SK-N-SH treated with all-trans-retinoic acid at 6 μM for 48 hours (cell line): ENCODE data around the gene HEXIM1.

Experiments
- ATAC-seq: fragments of 200-7000 bp; cut with Tn5 transposase; 3 replicates; pipeline ENCODE4 v1.9.1; 2020; ENCODE audit warnings: mild to moderate bottlenecking, moderate library complexity
- ARNTL ChIP-seq: fragments of 450-650 bp; formaldehyde crosslinking; IDR thresholded peaks from 2 replicates; pipeline ENCODE4 v1.5.0; 2020; ENCODE audit warnings: low read depth, mild to moderate bottlenecking, moderate library complexity, borderline replicate concordance
- BACH2 ChIP-seq: fragments of 250-450 bp; sonication (Bioruptor Pico); IDR thresholded peaks from 2 replicates; pipeline ENCODE4 v1.9.0; 2021; ENCODE audit warnings: mild to moderate bottlenecking, borderline replicate concordance
- CSDC2 ChIP-seq: fragments of 250-450 bp; sonication (Bioruptor Pico); IDR thresholded peaks from 2 replicates; pipeline ENCODE4 v1.5.0; 2020; ENCODE audit warnings: mild to moderate bottlenecking, moderate library complexity
- ESRRG ChIP-seq: fragments of 250-450 bp; sonication (Bioruptor Pico); IDR thresholded peaks from 2 replicates; pipeline ENCODE4 v1.6.1; 2021; ENCODE audit warnings: mild to moderate bottlenecking
- GLIS3 ChIP-seq: fragments of 250-450 bp; sonication (Bioruptor Pico); IDR thresholded peaks from 2 replicates; pipeline ENCODE4 v1.5.0; 2020; ENCODE audit warnings: mild to moderate bottlenecking, moderate library complexity
- ISL1 ChIP-seq: fragments of 250-450 bp; sonication (Bioruptor Pico); IDR thresholded peaks from 2 replicates; pipeline ENCODE4 v2.1.2; 2022; ENCODE audit warnings: mild to moderate bottlenecking, moderate library complexity
- PPARA ChIP-seq: fragments of 250-450 bp; sonication (Bioruptor Pico); IDR thresholded peaks from 2 replicates; pipeline ENCODE4 v1.5.0; 2020; ENCODE audit warnings: mild to moderate bottlenecking, borderline replicate concordance
- RARB ChIP-seq: fragments of 250-450 bp; sonication (Bioruptor Pico); IDR thresholded peaks from 2 replicates; pipeline ENCODE4 v1.8.0; 2021; ENCODE audit warnings: mild to moderate bottlenecking, moderate library complexity
- SNAI2 ChIP-seq: fragments of 250-450 bp; sonication (Bioruptor Pico); IDR thresholded peaks from 2 replicates; pipeline ENCODE4 v1.5.0; 2020; ENCODE audit warnings: mild to moderate bottlenecking, moderate library complexity
- TCF4 ChIP-seq: fragments of 250-450 bp; sonication (Bioruptor Pico); IDR thresholded peaks from 2 replicates; pipeline ENCODE4 v1.8.0; 2021; ENCODE audit warnings: mild to moderate bottlenecking, moderate library complexity, borderline replicate concordance
- ZFP3 ChIP-seq: fragments of 250-450 bp; sonication (Bioruptor Pico); IDR thresholded peaks from 2 replicates; pipeline ENCODE4 v1.5.0; 2020; ENCODE audit warnings: mild to moderate bottlenecking, moderate library complexity
- ZFP30 ChIP-seq: fragments of 450-650 bp; formaldehyde crosslinking; IDR thresholded peaks from 2 replicates; pipeline ENCODE4 v1.5.0; 2022; ENCODE audit warnings: mild to moderate bottlenecking, moderate library complexity
- ZNF565 ChIP-seq: fragments of 450-650 bp; formaldehyde crosslinking; conservative IDR thresholded peaks from 2 replicates; pipeline ENCODE4 v1.5.0; 2020; ENCODE audit warnings: low read depth, mild to moderate bottlenecking, moderate library complexity
- ZNF70 ChIP-seq: fragments of 450-650 bp; formaldehyde crosslinking; IDR thresholded peaks from 2 replicates; pipeline ENCODE4 v1.5.0; 2020; ENCODE audit warnings: mild to moderate bottlenecking, moderate library complexity
- ZNF8 ChIP-seq: fragments of 450-650 bp; formaldehyde crosslinking; IDR thresholded peaks from 2 replicates; pipeline ENCODE4 v1.5.0; 2020; ENCODE audit warnings: mild to moderate bottlenecking, moderate library complexity
- TF ChIP-seq, protein P1 (sequence below): fragments of 250-450 bp; sonication (Bioruptor Pico); IDR thresholded peaks from 2 replicates; pipeline ENCODE4 v1.8.0; 2020; ENCODE audit warnings: mild to moderate bottlenecking, moderate library complexity, borderline replicate concordance
- TF ChIP-seq, protein P2 (sequence below): fragments of 250-450 bp; sonication (Bioruptor Pico); IDR thresholded peaks from 2 replicates; pipeline ENCODE4 v1.5.1; 2020; ENCODE audit warnings: low read depth, mild to moderate bottlenecking, moderate library complexity
- TF ChIP-seq, protein P3 (sequence below): fragments of 250-450 bp; sonication (Bioruptor Pico); IDR thresholded peaks from 2 replicates; pipeline ENCODE4 v1.5.0; 2020; ENCODE audit warnings: mild to moderate bottlenecking, moderate library complexity
- TF ChIP-seq, protein P4 (sequence below): fragments of 250-450 bp; sonication (Bioruptor Pico); IDR thresholded peaks from 2 replicates; pipeline ENCODE4 v1.8.0; 2021; ENCODE audit warnings: low read depth, mild to moderate bottlenecking, moderate library complexity, borderline replicate concordance
- TF ChIP-seq, protein P5 (sequence below): fragments of 250-450 bp; sonication (Bioruptor Pico); IDR thresholded peaks from 2 replicates; pipeline ENCODE4 v1.5.1; 2021; ENCODE audit warnings: mild to moderate bottlenecking, moderate library complexity

HEXIM1 gene

DNA sequence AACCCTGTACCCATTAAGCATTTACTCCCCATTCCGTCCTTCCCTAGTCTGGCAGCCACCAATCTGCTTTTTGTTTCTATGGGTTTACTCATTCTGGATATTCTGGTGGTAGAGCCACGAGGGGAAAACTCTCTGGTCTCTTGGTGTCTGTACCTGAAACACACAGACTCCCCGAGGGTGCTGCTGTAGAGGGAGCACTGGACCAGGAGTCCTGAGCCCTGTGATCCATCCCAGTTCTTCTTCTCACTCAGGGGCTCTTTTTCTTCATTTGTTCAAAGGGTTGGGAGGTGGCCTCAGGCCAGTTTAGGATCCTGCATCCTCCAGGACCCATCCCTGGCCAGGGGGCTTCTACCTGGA, 27.5 kb downstream of the HEXIM1 start:
- no peak for ATAC-seq
- TF ChIP-seq PPARA (CRISPR knock-in tag) (no peak), ZFP30 (CRISPR knock-in tag) (no peak), BACH2 (CRISPR knock-in tag) (no peak), ISL1 (CRISPR knock-in tag) (no peak), ZNF565 (CRISPR knock-in tag) (no peak), ZFP3 (CRISPR knock-in tag) (no peak), ZNF70 (CRISPR knock-in tag) (no peak), SNAI2 (CRISPR knock-in tag) (no peak), TCF4 (CRISPR knock-in tag) (no peak), CSDC2 (CRISPR knock-in tag) (no peak), ESRRG (no peak)
- TF ChIP-seq, protein P1, sequence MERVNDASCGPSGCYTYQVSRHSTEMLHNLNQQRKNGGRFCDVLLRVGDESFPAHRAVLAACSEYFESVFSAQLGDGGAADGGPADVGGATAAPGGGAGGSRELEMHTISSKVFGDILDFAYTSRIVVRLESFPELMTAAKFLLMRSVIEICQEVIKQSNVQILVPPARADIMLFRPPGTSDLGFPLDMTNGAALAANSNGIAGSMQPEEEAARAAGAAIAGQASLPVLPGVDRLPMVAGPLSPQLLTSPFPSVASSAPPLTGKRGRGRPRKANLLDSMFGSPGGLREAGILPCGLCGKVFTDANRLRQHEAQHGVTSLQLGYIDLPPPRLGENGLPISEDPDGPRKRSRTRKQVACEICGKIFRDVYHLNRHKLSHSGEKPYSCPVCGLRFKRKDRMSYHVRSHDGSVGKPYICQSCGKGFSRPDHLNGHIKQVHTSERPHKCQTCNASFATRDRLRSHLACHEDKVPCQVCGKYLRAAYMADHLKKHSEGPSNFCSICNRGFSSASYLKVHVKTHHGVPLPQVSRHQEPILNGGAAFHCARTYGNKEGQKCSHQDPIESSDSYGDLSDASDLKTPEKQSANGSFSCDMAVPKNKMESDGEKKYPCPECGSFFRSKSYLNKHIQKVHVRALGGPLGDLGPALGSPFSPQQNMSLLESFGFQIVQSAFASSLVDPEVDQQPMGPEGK (CRISPR knock-in tag) = no peak
- TF ChIP-seq, protein P2, sequence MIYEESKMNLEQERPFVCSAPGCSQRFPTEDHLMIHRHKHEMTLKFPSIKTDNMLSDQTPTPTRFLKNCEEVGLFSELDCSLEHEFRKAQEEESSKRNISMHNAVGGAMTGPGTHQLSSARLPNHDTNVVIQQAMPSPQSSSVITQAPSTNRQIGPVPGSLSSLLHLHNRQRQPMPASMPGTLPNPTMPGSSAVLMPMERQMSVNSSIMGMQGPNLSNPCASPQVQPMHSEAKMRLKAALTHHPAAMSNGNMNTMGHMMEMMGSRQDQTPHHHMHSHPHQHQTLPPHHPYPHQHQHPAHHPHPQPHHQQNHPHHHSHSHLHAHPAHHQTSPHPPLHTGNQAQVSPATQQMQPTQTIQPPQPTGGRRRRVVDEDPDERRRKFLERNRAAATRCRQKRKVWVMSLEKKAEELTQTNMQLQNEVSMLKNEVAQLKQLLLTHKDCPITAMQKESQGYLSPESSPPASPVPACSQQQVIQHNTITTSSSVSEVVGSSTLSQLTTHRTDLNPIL (CRISPR knock-in tag) = no peak
- TF ChIP-seq, protein P3, sequence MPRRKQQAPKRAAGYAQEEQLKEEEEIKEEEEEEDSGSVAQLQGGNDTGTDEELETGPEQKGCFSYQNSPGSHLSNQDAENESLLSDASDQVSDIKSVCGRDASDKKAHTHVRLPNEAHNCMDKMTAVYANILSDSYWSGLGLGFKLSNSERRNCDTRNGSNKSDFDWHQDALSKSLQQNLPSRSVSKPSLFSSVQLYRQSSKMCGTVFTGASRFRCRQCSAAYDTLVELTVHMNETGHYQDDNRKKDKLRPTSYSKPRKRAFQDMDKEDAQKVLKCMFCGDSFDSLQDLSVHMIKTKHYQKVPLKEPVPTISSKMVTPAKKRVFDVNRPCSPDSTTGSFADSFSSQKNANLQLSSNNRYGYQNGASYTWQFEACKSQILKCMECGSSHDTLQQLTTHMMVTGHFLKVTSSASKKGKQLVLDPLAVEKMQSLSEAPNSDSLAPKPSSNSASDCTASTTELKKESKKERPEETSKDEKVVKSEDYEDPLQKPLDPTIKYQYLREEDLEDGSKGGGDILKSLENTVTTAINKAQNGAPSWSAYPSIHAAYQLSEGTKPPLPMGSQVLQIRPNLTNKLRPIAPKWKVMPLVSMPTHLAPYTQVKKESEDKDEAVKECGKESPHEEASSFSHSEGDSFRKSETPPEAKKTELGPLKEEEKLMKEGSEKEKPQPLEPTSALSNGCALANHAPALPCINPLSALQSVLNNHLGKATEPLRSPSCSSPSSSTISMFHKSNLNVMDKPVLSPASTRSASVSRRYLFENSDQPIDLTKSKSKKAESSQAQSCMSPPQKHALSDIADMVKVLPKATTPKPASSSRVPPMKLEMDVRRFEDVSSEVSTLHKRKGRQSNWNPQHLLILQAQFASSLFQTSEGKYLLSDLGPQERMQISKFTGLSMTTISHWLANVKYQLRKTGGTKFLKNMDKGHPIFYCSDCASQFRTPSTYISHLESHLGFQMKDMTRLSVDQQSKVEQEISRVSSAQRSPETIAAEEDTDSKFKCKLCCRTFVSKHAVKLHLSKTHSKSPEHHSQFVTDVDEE (CRISPR knock-in tag) = no peak
- TF ChIP-seq, protein P4, sequence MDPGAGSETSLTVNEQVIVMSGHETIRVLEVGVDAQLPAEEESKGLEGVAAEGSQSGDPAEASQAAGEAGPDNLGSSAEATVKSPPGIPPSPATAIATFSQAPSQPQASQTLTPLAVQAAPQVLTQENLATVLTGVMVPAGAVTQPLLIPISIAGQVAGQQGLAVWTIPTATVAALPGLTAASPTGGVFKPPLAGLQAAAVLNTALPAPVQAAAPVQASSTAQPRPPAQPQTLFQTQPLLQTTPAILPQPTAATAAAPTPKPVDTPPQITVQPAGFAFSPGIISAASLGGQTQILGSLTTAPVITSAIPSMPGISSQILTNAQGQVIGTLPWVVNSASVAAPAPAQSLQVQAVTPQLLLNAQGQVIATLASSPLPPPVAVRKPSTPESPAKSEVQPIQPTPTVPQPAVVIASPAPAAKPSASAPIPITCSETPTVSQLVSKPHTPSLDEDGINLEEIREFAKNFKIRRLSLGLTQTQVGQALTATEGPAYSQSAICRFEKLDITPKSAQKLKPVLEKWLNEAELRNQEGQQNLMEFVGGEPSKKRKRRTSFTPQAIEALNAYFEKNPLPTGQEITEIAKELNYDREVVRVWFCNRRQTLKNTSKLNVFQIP (CRISPR knock-in tag) = no peak
- TF ChIP-seq, all 23 proteins: peak for 0

DNA sequence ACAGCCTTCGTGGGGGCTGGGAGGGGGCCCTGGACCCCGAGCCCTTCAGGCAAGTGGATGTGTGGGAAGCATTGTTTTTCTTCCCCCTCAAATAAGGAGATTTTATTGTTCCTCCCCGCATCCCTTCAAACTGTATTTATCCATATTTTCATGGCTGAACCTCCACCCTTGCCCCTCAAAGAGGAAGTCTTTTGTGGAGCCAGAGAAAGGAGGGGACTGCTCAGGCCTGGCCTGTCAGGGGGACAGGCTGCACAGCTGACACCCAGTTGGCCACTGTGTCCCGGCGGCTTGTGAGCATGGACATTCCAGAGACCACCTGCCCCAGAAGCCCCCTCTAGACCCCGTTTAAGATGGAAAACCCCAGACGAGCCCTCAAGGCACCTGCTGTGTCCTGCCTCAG, 29.3 kb downstream of the HEXIM1 start:
- no peak for TF ChIP-seq ZFP3 (CRISPR knock-in tag)
- TF ChIP-seq ZNF8 = no peak
- TF ChIP-seq ARNTL = no peak
- TF ChIP-seq, protein P3 (CRISPR knock-in tag) = no peak
- TF ChIP-seq ESRRG = no peak
- no peak for TF ChIP-seq GLIS3 (CRISPR knock-in tag)
- TF ChIP-seq, protein P5, sequence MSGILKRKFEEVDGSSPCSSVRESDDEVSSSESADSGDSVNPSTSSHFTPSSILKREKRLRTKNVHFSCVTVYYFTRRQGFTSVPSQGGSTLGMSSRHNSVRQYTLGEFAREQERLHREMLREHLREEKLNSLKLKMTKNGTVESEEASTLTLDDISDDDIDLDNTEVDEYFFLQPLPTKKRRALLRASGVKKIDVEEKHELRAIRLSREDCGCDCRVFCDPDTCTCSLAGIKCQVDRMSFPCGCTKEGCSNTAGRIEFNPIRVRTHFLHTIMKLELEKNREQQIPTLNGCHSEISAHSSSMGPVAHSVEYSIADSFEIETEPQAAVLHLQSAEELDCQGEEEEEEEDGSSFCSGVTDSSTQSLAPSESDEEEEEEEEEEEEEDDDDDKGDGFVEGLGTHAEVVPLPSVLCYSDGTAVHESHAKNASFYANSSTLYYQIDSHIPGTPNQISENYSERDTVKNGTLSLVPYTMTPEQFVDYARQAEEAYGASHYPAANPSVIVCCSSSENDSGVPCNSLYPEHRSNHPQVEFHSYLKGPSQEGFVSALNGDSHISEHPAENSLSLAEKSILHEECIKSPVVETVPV (CRISPR knock-in tag) = no peak
- TF ChIP-seq, protein P1 (CRISPR knock-in tag) = no peak
- no peak for TF ChIP-seq CSDC2 (CRISPR knock-in tag)
- TF ChIP-seq BACH2 (CRISPR knock-in tag) = no peak
- TF ChIP-seq, protein P2 (CRISPR knock-in tag) = no peak
- TF ChIP-seq RARB (CRISPR knock-in tag) = no peak
- TF ChIP-seq, all 23 proteins: peak for 0
- no peak for ATAC-seq
